BE2C (cell line): ENCODE results near the gene C12orf43.

Experiments used
- DNase-seq: peaks from one replicate; pipeline ENCODE4 v3.0.0-alpha.2; 2020
- H3K27me3 ChIP-seq: fragments of 250-450 bp; sonication (Bioruptor Pico); 2 replicates; pipeline ENCODE4 v1.5.1; 2020; ENCODE audit warnings: mild to moderate bottlenecking
- H3K36me3 ChIP-seq: fragments of 250-450 bp; sonication (Bioruptor Pico); 2 replicates; pipeline ENCODE4 v1.5.1; 2020; ENCODE audit warnings: mild to moderate bottlenecking
- H3K4me1 ChIP-seq: fragments of 250-450 bp; sonication (Bioruptor Pico); 2 replicates; pipeline ENCODE4 v1.5.1; 2020
- H3K4me3 ChIP-seq: 2 replicates; pipeline ENCODE4 v1.5.1; 2011; ENCODE audit warnings: low read depth, low read length
- H3K9me3 ChIP-seq: fragments of 250-450 bp; sonication (Bioruptor Pico); 2 replicates; pipeline ENCODE4 v1.5.1; 2020
- CTCF ChIP-seq: IDR thresholded peaks from 2 replicates; pipeline ENCODE4 v1.5.1; 2012; ENCODE audit warnings: mild to moderate bottlenecking, low read depth, low read length

C12orf43 gene

GRCh38 chr12:120965534-120966091 lies 50.7 kb downstream of the C12orf43 start:
- Histone ChIP-seq H3K36me3 (no peaks in the 10 kb centered on the region), H3K9me3 (no peaks in the 10 kb centered on the region), H3K4me1 (no peaks in the 10 kb centered on the region), H3K27me3 (no peaks in the 10 kb centered on the region), H3K4me3 (no peak overlapping the region)
- no peak for TF ChIP-seq CTCF
- no peak for DNase-seq

DNA sequence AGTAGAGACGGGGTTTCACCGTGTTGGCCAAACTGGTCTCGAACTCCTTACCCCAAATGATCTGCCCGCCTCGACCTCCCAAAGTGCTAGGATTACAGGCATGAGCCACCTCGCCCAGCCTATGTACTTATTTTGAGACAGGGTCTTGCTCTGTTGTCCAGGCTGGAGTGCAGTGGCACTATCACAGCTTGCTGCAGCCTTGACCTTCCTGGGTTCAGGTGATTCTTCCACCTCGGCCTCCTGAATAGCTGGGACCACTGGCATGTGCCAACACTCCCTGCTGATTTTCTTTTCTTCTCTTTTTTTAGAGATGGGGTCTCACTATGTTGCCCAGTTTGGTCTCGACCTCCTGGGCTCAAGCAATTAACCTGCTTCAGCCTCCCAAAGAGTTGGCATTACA lies 52.0 kb downstream of the C12orf43 start:
- H3K9me3 ChIP-seq, result no peaks in the 10 kb centered on the region
- no peak overlapping the region for H3K4me3 ChIP-seq
- no peaks in the 10 kb centered on the region for H3K36me3 ChIP-seq
- no peaks in the 10 kb centered on the region for H3K27me3 ChIP-seq
- no peaks in the 10 kb centered on the region for H3K4me1 ChIP-seq
- TF ChIP-seq CTCF, result no peak
- no peak for DNase-seq

- DNase-seq, result no peak
- no peak for TF ChIP-seq CTCF
- H3K36me3 ChIP-seq, result no peaks in the 10 kb centered on the region
Observed at GRCh38 chr12:120962532-120963020, 53.7 kb downstream of the C12orf43 start.

GRCh38 chr12:120961604-120962531 lies 54.4 kb downstream of the C12orf43 start:
- no peak for TF ChIP-seq CTCF
- no peaks in the 10 kb centered on the region for H3K36me3 ChIP-seq
- H3K4me1 ChIP-seq, result no peaks in the 10 kb centered on the region
- no peaks in the 10 kb centered on the region for H3K27me3 ChIP-seq
- no peak for DNase-seq
- no peak overlapping the region for H3K4me3 ChIP-seq
- H3K9me3 ChIP-seq, result no peaks in the 10 kb centered on the region

More at GRCh38 chr12:120962532-120963020, 53.7 kb downstream of the C12orf43 start:
- H3K4me1 ChIP-seq, result no peaks in the 10 kb centered on the region
- H3K9me3 ChIP-seq, result no peaks in the 10 kb centered on the region
- H3K4me3 ChIP-seq, result no peak overlapping the region
- H3K27me3 ChIP-seq, result no peaks in the 10 kb centered on the region

DNA sequence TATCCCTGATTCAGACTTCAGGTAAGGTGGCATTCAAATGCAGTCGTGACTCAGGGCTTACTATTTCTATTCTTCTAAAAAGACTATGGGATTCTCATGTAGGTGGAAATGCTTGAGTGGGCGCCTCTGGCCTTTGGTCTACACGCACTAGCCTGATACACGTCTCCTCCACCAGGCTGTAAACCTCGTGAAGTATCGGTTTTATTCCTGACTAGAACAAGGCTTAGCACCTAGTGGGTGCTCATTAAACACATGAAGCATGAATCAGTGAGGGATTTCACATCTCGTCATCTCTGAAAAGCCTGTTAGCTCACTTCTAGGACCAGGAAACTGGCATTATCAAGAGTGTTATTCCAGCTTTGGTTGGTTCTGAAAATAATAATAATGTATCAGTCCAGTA lies 55.6 kb downstream of the C12orf43 start:
- Histone ChIP-seq H3K4me1 (no peaks in the 10 kb centered on the region), H3K4me3 (no peak overlapping the region), H3K9me3 (no peaks in the 10 kb centered on the region), H3K36me3 (no peaks in the 10 kb centered on the region), H3K27me3 (no peaks in the 10 kb centered on the region)
- DNase-seq, result no peak
- TF ChIP-seq CTCF, result no peak
